Neuron (in vitro differentiated cells): Measurements from ENCODE around the gene GTF2H3.
A peak's percentile ranks its signal among the peaks of the same experiment; 100 is the strongest.

Experiments used
- H2AFZ ChIP-seq: one replicate; pipeline ENCODE4 v1.6.1; 2013; ENCODE audit warnings: low read depth, mild to moderate bottlenecking, inconsistent platforms, low read length, moderate library complexity
- H3K27me3 ChIP-seq: one replicate; pipeline ENCODE4 v1.6.1; 2013; ENCODE audit warnings: low read length; ENCODE audit not compliant: insufficient read depth
- H3K36me3 ChIP-seq: one replicate; pipeline ENCODE4 v1.6.1; 2013; ENCODE audit warnings: low read length; ENCODE audit not compliant: insufficient read depth
- H3K4me1 ChIP-seq: one replicate; pipeline ENCODE4 v1.6.1; 2013; ENCODE audit warnings: low read length; ENCODE audit not compliant: insufficient read depth
- H3K4me3 ChIP-seq: 2 replicates; pipeline ENCODE4 v1.5.1; 2013; ENCODE audit warnings: mild to moderate bottlenecking, low read length, moderate library complexity
- H3K9me3 ChIP-seq: one replicate; pipeline ENCODE4 v1.6.1; 2013; ENCODE audit warnings: low read length

GTF2H3 gene

GRCh38 chr12:123614110-123614509 lies 19.5 kb upstream of the GTF2H3 start:
- Histone ChIP-seq H3K4me3 (no peak overlapping the region), H3K9me3 (no peaks in the 10 kb centered on the region), H3K36me3 (peaks cover 88% of the 10 kb centered on the region), H3K4me1 (no peaks in the 10 kb centered on the region), H2AFZ (no peak overlapping the region), H3K27me3 (no peaks in the 10 kb centered on the region)

- Histone ChIP-seq H3K36me3 (peaks cover 88% of the 10 kb centered on the region), H2AFZ (no peak overlapping the region), H3K4me1 (no peaks in the 10 kb centered on the region), H3K27me3 (no peaks in the 10 kb centered on the region), H3K4me3 (no peak overlapping the region), H3K9me3 (no peaks in the 10 kb centered on the region)
Measured at GRCh38 chr12:123614531-123614930, 19.1 kb upstream of the GTF2H3 start.

GRCh38 chr12:123617144-123617543 lies 16.5 kb upstream of the GTF2H3 start:
- Histone ChIP-seq H3K4me1 (no peaks in the 10 kb centered on the region), H3K4me3 (no peak overlapping the region), H3K36me3 (peaks cover 90% of the 10 kb centered on the region), H3K9me3 (no peaks in the 10 kb centered on the region), H3K27me3 (no peaks in the 10 kb centered on the region), H2AFZ (no peak overlapping the region)

DNA sequence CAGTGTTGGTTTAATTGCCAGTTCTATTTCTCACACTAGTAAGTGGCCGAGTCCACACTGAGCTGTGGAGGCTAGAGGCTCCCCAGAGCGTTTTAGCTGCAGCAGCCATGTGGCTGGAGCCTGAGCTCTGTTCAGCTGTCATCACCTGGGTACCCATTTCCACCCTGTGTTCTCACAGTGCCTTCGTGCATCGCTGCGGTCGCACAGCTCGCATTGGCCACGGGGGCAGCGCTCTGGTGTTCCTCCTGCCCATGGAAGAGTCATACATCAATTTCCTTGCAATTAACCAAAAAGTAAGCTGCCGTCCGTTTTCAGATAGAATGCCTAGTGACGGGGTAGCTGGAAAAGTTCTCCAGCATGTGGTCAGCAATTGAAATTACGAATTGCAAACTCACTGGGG lies 16.0 kb upstream of the GTF2H3 start:
- Histone ChIP-seq H3K4me1 (no peaks in the 10 kb centered on the region), H2AFZ (no peak overlapping the region), H3K36me3 (peaks cover 90% of the 10 kb centered on the region), H3K9me3 (no peaks in the 10 kb centered on the region), H3K4me3 (no peak overlapping the region), H3K27me3 (no peaks in the 10 kb centered on the region)

DNA sequence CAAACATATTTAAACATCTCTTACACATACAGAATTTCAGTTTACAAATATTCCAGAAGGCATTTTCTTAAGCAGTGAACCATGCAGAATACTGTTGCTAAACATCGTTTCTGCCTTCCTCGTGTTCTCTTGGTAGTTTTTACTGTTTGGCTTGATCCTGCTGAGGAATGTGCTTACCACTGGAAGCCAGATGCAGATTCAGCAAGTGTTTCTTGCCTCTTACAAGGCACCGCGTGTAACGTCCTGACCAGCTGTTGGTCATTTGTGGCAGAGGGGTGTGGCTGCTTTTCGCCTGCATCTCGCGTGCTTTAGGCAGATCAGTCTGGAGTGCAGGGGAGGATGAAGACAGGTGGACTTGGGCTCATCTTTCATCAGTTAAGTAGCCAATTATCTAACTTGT lies 12.5 kb upstream of the GTF2H3 start:
- no peaks in the 10 kb centered on the region for H3K4me1 ChIP-seq
- H3K4me3 ChIP-seq: no peak overlapping the region
- peaks cover 80% of the 10 kb centered on the region for H3K36me3 ChIP-seq
- no peaks in the 10 kb centered on the region for H3K9me3 ChIP-seq
- H2AFZ ChIP-seq: no peak overlapping the region
- H3K27me3 ChIP-seq: no peaks in the 10 kb centered on the region

GRCh38 chr12:123621619-123622530 lies 11.8 kb upstream of the GTF2H3 start:
- H2AFZ ChIP-seq: no peak overlapping the region
- no peak overlapping the region for H3K4me3 ChIP-seq
- no peaks in the 10 kb centered on the region for H3K9me3 ChIP-seq
- H3K36me3 ChIP-seq: peaks cover 80% of the 10 kb centered on the region
- no peaks in the 10 kb centered on the region for H3K4me1 ChIP-seq
- no peaks in the 10 kb centered on the region for H3K27me3 ChIP-seq

DNA sequence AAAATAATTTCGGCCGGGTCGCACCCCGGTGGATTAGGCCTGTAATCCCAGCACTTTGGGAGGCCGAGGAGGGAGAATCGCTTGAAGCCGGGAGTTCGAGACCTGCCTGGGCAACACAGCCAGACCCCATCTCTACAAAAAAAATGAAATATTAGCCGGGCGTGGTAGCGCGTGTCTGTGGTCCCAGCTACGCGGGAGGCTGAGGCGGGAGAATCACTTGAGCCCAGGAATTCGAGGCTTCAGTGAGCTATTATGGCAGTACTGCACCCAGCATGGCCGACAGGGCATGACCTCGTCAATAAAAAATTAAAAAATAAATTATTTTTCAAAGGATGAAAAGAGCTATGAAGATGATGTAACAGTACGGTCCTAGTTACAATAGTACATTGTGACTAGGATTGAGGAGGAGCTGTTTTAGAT lies 523 bp downstream of the GTF2H3 start:
- Histone ChIP-seq H3K4me3 (peak overlapping the region; percentile 93), H2AFZ (no peak overlapping the region), H3K36me3 (peaks cover 21% of the 10 kb centered on the region), H3K9me3 (no peaks in the 10 kb centered on the region), H3K4me1 (peaks cover 9% of the 10 kb centered on the region), H3K27me3 (no peaks in the 10 kb centered on the region)

DNA sequence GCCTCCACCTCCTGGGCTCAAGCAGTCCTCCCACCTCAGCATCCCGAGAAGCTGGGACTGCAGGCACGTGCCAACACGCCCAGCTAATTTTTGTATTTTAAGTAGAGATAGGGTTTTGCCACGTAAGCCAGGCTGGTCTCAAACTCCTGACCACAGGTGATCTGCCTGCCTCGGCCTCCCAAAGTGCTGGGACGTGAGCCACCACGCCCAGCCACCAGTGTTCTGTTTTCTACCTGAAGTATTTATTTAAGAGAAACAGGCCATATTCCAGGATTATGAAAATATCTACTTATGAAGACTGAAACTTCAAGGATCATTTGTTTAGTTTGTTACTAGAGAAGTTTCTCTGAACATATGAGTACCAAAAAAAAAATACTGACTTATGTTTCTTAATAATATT lies 10.3 kb downstream of the GTF2H3 start:
- H3K4me1 ChIP-seq: no peaks in the 10 kb centered on the region
- no peaks in the 10 kb centered on the region for H3K9me3 ChIP-seq
- no peak overlapping the region for H2AFZ ChIP-seq
- H3K27me3 ChIP-seq: no peaks in the 10 kb centered on the region
- no peak overlapping the region for H3K4me3 ChIP-seq
- peaks cover 51% of the 10 kb centered on the region for H3K36me3 ChIP-seq

GRCh38 chr12:123645380-123645779 lies 11.8 kb downstream of the GTF2H3 start:
- no peak overlapping the region for H2AFZ ChIP-seq
- no peaks in the 10 kb centered on the region for H3K9me3 ChIP-seq
- H3K36me3 ChIP-seq: peaks cover 58% of the 10 kb centered on the region
- no peaks in the 10 kb centered on the region for H3K4me1 ChIP-seq
- H3K27me3 ChIP-seq: no peaks in the 10 kb centered on the region
- H3K4me3 ChIP-seq: no peak overlapping the region

- H2AFZ ChIP-seq: no peak overlapping the region
- H3K4me1 ChIP-seq: no peaks in the 10 kb centered on the region
- no peaks in the 10 kb centered on the region for H3K9me3 ChIP-seq
- H3K4me3 ChIP-seq: no peak overlapping the region
- peaks cover 61% of the 10 kb centered on the region for H3K36me3 ChIP-seq
- H3K27me3 ChIP-seq: no peaks in the 10 kb centered on the region
Measured at GRCh38 chr12:123645878-123646277, 12.2 kb downstream of the GTF2H3 start.

GRCh38 chr12:123648401-123648800 lies 14.8 kb downstream of the GTF2H3 start:
- no peaks in the 10 kb centered on the region for H3K4me1 ChIP-seq
- peaks cover 68% of the 10 kb centered on the region for H3K36me3 ChIP-seq
- H2AFZ ChIP-seq: no peak overlapping the region
- H3K27me3 ChIP-seq: no peaks in the 10 kb centered on the region
- no peaks in the 10 kb centered on the region for H3K9me3 ChIP-seq
- H3K4me3 ChIP-seq: no peak overlapping the region

- H3K27me3 ChIP-seq: no peaks in the 10 kb centered on the region
- no peaks in the 10 kb centered on the region for H3K4me1 ChIP-seq
- H3K4me3 ChIP-seq: no peak overlapping the region
- no peaks in the 10 kb centered on the region for H3K9me3 ChIP-seq
- H2AFZ ChIP-seq: no peak overlapping the region
- H3K36me3 ChIP-seq: peaks cover 68% of the 10 kb centered on the region
Measured at GRCh38 chr12:123654129-123654701, 20.6 kb downstream of the GTF2H3 start.

GRCh38 chr12:123655420-123655819 lies 21.8 kb downstream of the GTF2H3 start:
- Histone ChIP-seq H2AFZ (no peak overlapping the region), H3K4me3 (no peak overlapping the region), H3K4me1 (no peaks in the 10 kb centered on the region), H3K27me3 (no peaks in the 10 kb centered on the region), H3K36me3 (peaks cover 70% of the 10 kb centered on the region), H3K9me3 (no peaks in the 10 kb centered on the region)
